GM21515 (cell line): ENCODE measurements around the gene GALNT2.

Experiments
- ATAC-seq: cut with Tn5 transposase; IDR thresholded peaks from one replicate; pipeline ENCODE4 v1.9.1; 2021; ENCODE audit not compliant: unreplicated experiment

Gene GALNT2

DNA sequence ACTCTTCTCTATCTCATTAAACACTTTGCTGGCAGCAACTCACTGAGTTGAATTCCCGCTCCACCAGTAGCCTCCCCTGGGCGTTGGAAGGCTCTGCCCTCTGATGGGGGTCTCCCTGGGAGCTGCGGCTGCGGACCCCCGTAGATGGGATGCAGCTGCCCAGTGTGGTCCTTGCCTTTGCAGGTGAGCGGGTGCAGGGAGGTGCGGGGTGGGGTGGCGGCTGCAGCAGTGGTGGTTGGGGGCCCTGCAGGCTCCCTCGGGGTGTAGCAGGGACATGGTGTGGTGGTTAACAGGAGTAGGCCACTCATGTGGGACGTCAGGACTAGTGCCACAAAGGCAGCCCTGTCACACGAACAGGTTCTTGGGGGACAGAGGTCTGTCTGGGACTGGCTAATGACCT is 42.0 kb downstream of the GALNT2 start:
- ATAC-seq, result no peak

DNA sequence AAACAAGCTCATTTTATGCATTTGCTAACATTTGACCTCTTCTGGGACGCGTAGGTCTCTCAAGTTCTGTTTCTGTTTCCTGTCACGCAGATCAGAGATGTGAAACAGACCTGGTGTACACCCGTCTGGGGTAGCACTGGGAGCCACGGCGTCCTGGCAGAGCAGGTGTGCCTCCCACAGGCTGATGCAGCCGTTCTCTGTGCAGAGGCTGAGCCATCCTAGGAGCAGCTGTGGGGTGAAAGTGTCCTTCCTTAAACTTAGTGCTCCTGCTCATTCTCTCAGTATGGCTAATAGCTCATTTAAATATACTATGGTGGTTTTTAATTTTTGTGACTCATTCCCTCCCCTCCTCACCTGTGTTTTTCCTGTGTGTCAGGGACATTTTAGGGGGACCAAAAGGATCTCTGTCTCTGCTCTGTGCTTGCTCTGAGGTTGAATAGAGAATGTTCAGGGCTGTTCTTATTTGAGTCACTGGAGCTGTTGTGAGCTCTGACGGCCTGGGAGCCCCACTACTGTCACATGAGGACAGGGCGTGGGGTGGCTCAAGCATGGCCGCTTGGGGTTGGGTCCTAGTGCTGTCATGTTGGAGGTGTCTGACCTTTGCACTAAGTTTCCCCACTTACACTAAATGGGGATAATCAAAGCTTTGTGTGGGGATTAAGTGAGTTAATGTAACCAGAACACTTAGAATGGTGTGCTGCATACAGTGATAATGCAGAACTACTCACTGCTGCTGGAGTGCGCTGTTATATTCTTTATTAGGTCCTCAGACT is 43.0 kb downstream of the GALNT2 start:
- ATAC-seq, result peak; percentile 86

- no peak for ATAC-seq
Observed at GRCh38 chr1:230110971-230111370, 43.9 kb downstream of the GALNT2 start.

GRCh38 chr1:230112131-230112701 is 45.2 kb downstream of the GALNT2 start:
- ATAC-seq, result no peak

- no peak for ATAC-seq
Observed at GRCh38 chr1:230112782-230113181, 45.7 kb downstream of the GALNT2 start.

DNA sequence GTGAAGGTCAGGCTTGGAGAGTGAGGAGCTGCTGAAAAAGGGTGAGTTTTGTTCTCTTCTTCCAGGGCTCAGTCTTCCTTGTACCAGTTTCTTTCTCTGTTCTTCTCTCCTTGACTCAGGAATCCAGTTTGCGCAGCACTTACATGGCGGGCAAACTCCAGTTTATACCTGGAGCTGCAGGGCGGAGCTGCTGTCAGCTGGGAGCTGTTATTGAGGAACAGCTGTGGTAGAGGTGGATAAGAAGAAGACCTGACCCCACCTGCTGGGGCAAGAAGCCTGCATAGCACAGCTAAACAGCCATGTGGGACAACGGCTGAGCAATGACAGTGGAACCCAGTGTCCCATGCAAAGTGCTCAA is 46.2 kb downstream of the GALNT2 start:
- no peak for ATAC-seq

GRCh38 chr1:230113593-230114236 is 46.7 kb downstream of the GALNT2 start:
- no peak for ATAC-seq

DNA sequence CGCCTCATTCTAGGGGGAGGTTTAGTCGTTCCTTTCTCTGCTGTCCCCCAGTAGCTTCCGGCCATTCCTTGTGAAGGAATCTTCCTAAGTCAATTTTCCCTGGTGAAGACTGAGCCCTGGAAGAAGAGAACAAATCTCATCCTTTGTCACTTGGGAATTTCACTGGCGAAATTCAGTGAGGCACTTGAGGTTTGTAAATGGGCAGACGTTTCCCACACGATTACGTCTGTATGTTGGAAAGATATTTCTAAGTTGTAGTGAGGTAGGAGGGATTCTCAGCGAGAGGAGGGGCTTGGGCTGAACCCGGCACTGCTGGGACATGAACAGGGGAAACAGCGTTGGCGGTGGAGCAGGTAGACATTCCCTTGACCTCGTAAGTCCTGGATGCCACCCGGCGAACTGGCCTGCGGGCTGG is 47.2 kb downstream of the GALNT2 start:
- ATAC-seq, result no peak

- no peak for ATAC-seq
Observed at GRCh38 chr1:230117694-230118093, 50.7 kb downstream of the GALNT2 start.

- no peak for ATAC-seq
Observed at GRCh38 chr1:230119340-230119739, 52.3 kb downstream of the GALNT2 start.

GRCh38 chr1:230120289-230120920 is 53.4 kb downstream of the GALNT2 start:
- no peak for ATAC-seq

DNA sequence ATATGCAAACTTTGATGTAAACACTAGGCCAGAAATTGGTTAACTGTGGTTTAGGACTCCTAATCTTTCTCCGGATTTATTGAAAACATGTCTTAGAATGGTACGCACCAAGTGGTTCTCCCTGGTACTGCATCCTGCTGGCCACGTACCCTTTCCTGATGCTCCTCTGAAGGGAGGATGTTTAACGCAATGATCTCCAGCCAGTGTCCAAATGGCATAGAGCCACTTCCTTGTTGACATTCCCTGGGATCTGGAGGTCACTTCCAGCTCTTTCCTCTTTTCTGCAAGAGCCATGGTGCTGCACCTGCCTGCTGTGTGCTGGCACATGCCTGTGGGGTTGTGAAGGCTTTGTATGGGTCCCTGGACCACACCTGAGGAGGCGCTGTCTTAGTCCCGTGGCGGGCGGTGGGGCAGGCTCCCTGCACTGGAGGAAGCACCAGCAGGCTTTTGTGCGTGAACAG is 53.9 kb downstream of the GALNT2 start:
- no peak for ATAC-seq

DNA sequence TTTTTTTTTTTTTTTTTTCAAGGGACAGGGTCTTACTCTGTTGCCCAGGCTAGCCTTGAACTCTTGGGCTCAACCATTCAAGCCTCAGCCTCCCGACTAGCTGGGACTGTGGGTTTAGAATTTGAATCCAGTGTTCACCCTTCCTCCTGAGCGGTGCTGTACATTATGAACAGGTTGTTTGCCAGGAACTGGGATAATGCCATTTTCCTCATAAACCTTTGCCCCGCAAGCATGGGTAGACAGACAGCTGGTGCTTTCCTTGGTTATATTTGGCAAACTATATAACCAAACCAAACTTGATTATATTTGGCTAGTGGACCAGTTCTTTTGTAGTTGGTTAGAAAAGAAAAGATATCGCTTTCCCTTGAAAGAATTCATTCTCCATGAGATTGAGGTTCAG is 54.9 kb downstream of the GALNT2 start:
- ATAC-seq, result no peak

GRCh38 chr1:230122366-230123279 is 55.6 kb downstream of the GALNT2 start:
- no peak for ATAC-seq

DNA sequence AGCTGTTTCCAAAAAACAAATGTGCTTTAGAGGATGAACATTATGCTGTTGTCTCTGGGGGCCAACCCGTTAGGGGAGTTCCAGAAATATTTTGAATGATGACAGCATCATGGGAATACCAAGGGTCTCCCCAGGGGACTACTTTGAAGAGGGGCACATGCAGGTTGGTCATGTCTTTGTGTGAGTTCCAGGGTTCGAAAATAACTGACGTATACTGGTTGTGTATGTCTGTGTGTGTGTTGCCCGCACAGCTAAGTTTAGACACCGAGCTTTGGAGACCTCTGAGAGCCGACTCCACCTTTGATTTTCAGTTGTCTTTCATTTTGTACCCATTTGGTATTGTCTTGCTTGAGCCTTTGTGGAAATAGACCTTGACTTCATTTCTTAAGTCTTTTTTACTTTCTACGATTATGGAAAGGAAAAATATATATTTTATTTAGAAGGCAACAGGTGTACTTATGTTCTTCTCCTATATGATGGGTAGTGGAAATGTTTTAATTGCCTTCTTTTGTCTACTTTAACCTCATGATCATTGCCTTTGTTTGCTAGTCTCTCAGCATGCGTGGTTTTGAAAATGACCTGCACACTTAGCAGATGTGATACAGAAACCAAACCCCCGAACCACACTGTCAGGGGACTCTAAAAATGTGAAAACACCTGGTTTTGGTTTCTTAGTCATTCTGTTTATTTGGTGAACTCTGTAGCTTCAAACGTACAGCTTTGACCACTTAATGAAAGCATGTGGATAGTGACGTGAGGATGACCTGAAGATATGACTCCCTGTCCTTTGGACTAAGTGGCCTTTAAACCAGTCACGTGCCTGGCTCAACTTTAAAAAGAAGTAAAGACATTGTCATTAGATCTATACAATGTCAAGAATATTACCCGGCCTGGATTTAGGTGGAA is 56.5 kb downstream of the GALNT2 start:
- ATAC-seq, result peak; percentile 91

DNA sequence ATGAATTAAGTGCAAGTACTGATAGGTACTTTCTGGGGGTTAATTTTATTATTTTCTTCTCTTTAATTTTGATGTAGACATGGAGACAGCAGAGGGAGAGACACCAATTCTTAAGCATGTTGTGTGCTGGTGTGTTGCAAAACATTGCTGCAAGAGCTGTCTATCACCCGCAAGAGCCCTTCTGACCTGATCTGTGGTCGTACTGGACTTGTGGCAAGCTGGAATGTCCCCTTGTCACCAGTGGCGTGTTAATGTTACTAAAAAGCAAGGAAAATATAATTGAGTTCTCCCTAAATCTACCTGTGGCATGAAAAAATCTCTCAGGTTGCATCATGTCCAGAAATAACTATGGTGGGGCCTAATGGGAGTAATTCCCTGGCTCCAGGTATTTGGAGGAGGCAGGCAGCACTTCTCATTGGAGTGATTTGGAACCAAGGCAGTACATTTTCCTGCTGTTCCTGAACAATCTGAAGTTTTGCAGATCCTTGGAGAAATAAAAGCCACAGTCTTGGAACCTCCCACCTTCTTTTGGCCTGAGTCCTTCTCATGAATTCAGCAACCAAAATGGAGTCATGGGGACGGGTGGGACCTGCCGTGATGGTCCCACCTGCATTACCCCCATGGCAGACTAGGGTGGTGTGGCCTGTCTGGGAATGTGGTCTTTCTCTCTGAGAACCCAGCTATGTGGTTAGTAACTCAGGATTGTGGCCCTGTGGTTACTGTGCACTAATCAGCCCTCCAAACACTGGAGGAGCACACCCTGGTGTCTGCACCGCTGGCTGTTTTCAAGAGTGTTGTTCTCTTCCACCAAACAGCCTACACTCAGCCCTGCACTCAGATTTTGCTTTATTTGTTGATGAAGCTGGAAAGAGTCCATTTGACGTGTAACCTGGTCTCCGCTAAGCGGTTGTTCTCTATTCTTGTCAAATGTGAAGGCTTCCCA is 57.4 kb downstream of the GALNT2 start:
- no peak for ATAC-seq

DNA sequence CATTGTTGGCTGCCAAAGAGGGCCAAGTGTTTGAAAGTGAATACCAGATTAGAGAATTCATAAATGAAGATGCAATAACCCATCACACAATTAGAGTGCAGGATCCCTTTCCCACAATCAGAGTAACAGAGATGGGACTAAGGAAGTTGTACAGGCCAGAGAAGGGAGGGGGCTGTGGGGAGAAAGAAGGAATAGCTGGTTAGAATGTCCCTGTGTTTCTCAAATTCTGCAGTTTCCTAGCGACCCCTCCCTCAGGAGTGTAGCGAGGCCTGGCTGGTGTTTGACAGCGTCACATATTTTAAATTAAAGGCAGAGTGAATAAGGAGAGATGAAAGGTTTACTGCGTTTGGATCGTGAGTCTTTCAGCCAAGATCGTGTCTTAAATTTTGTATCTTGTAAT is 58.1 kb downstream of the GALNT2 start:
- no peak for ATAC-seq

- no peak for ATAC-seq
Observed at GRCh38 chr1:230125640-230126528, 58.8 kb downstream of the GALNT2 start.
